Epithelial cell of esophagus (primary cell): ENCODE measurements around the gene FGF2.
A peak's percentile ranks its signal among the peaks of the same experiment; 100 is the strongest.
"Not testable (repeated sequence)": the region's sequence is repeated elsewhere in the genome, so short reads cannot be mapped to it uniquely, and the experiment has no call there.

Experiments
- DNase-seq: peaks from one replicate; pipeline ENCODE4 v3.0.0; 2010; ENCODE audit warnings: low read depth
- H3K4me3 ChIP-seq: 2 replicates; pipeline ENCODE4 v1.5.1; 2011; ENCODE audit warnings: mild to moderate bottlenecking, low read length, control low read depth
- CTCF ChIP-seq: IDR thresholded peaks from 2 replicates; pipeline ENCODE4 v1.5.1; 2011; ENCODE audit warnings: low read depth, mild to moderate bottlenecking, low read length, control low read depth, inconsistent platforms; ENCODE audit not compliant: insufficient read depth; ENCODE audit errors: missing control alignments

The FGF2 gene

GRCh38 chr4:122845760-122846159, 19.1 kb downstream of the FGF2 start:
- no peak overlapping the region for H3K4me3 ChIP-seq
- TF ChIP-seq CTCF = no peak

DNA sequence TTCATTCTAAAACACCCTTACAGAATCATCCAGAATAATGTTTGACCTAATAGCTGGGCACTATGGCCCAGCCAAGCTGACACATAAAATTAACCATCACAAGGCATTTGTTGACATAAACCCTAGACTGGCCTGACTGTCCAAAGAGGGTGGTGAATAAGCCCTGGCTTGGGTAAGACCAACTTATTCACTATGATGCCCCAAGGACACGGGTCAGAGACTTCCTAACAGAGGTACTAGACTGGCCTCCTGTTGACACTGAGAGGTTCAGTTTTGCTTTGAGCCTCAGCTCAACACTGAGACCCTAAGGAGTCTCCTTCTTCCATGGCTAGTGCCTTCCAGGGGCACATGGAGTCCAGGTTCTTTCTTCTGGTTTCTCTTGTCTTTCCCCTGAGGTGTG, 21.3 kb downstream of the FGF2 start:
- DNase-seq = no peak
- H3K4me3 ChIP-seq = no peak overlapping the region
- no peak for TF ChIP-seq CTCF

More at GRCh38 chr4:122845760-122846159, 19.1 kb downstream of the FGF2 start:
- DNase-seq = no peak

GRCh38 chr4:122849789-122850188, 23.2 kb downstream of the FGF2 start:
- not testable (repeated sequence) for DNase-seq, H3K4me3 ChIP-seq

DNA sequence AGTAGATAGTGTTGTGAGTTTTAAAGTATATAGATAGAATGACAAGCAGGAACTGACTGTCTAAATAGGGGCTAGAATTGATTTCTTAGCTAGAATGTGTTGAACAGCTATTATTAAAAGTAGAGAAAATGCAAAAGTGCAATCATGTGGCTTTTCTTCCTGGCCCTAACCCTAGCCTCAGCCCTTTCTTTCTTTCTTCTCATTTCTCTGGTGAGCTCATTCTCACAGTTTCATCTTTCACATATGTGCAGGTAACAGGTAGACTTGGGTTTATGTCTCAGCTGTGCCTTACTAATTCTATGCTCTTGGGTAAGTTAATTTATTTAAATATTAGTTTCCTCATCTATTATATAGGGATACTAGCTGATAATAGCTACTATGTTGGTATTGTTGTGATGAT, 24.9 kb downstream of the FGF2 start:
- no peak overlapping the region for H3K4me3 ChIP-seq
- TF ChIP-seq CTCF = no peak
- no peak for DNase-seq

DNA sequence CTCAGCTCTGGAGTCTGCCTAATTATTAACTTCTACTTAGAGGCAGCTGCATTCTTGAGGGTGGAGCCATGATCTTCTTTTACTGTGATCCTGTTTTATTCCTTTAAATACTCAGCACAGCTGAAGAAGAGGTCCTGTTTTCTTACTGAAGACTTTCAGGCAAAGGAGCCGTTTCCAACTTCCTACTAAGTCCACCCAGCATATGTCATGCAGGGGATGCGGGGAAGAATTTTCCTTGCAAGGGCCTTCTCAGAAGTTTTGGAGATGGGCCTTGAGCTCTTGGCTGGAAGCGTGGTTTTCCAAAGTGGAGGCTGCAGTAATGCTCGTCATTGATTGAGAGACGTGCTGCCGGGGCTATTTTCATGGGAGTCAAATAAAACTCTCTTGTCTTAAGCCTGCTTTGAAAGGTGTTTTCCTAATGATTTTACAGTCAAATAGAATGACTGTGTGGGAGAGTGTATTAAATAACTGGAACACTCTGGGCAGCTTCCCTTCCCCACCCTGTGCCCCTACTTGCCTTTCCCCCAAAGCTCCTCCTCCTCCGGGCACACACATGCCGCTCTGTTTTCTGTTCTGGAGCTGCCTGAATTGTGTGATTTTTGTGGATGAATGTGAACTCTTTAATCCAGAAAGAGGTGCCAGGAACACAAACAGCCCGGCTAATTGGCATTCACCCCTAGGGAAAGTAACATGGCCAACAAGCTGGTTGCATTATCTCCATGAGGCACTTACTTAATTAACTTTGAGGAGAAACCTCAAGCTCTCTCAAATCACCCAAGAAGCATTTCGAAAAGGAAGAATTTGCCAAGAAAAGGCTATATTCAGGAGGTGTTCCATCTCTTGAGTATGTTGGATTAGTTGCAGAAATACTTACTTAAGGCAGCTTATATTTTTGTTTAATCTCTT, 28.1 kb downstream of the FGF2 start:
- H3K4me3 ChIP-seq = no peak overlapping the region
- no peak for TF ChIP-seq CTCF
- peak; percentile 6 for DNase-seq

DNA sequence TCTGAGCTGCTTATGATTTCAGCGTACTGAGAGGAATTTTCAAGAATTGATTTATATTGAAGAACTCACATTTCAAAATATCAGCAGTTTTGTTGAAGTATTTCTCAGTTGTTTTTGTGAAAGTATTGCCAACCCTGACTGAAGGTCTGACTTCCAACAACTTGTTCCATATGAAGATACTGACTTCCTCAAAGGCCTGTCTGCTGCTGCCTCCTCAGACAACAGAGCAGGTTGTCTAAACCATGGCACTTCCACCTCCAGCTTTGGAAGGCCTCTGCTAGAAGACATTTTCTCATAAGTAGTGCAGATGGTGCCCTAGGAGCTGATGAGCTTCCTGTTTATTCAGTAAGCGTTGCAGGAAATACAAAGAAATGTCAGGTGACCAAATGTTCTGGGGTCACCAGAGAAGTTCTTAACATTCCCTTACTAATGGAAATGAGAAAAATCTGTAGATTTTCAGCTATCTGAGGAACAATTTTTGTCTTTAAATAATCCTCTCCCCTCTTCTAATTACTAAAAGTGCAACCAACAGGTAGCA, 28.8 kb downstream of the FGF2 start:
- TF ChIP-seq CTCF = no peak
- H3K4me3 ChIP-seq = no peak overlapping the region
- no peak for DNase-seq

GRCh38 chr4:122857160-122857559, 30.5 kb downstream of the FGF2 start:
- DNase-seq = no peak
- TF ChIP-seq CTCF = no peak
- H3K4me3 ChIP-seq = no peak overlapping the region
